ENCODE data around the gene CAMTA1. TPM values are rescaled to one million over a fixed set of nuclear protein-coding genes. Genes with fewer than 3 reads are reported as not detected.

CAMTA1 gene
- total and polyA plus RNA-seq, 4 donors = 18.0 to 93.5 (median 35.8) TPM

DNA sequence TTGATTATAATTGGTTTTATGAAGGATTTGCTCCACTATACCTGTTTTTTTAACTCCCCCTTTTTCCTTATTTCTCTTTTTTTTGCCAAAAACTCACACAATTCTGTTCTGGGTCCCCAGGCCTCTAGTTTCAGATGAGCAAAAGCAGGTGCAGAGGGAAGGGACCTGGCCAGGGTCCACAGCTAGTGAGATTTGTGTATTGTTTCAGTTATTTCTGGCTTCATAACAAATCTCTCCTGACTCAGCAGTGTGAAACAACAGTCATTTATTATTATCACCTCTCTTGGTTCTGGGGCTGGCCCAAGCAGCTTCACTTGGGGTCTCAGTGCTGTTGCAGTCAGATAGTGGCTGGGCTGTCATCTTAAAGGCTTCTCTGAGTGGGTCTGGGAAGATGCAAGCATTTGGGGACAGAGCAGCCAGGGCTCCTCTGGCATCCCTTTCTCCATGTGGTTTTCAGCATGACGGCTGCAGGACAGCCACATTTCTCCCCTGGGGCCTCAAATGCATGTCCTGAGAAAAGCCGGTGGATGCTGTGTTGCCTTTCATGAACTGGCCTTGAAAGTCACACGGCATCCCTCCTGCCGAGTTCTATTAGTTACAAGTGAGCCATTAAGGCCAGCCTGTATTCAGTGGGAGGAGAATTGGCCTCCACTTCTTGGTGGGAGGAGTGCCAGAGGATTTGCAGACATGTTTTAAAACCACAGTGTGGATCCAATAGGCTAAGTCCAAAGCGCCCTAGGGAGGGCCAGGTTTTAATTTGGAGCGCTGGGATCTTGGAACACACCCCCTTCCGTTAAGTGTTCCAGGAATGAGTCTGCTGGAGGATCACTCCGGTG, 137.1 kb downstream of the CAMTA1 start:
- H3K9ac ChIP-seq (ENCODE audit: low read depth in 1 of 2, low read length in 2 of 2) = no peak overlapping the region
- H3K9me3 ChIP-seq (ENCODE audit: control insufficient read depth in 4 of 4, low read length in 3 of 4) = no peaks in the 10 kb centered on the region
- DNase-seq (ENCODE audit: low spot score) = no peak
- H3K4me3 ChIP-seq (ENCODE audit: low read depth in 1 of 3, low read length in 3 of 3) = no peak overlapping the region
- no peaks in the 10 kb centered on the region for H3K27me3 ChIP-seq (ENCODE audit: control insufficient read depth in 4 of 4, insufficient read depth in 4 of 4, low read length in 3 of 4)
- no peak overlapping the region for H3K27ac ChIP-seq (ENCODE audit: low read depth in 1 of 2, low read length in 2 of 2)
- peaks cover 0 to 3% (median 0%) of the 10 kb centered on the region in 4 donors for H3K4me1 ChIP-seq (ENCODE audit: control insufficient read depth in 4 of 4, insufficient read depth in 4 of 4, low read length in 3 of 4)
- TF ChIP-seq SP1 (IDR thresholded peaks at IDR 0.05) = peak; percentile 10
- no peak for TF ChIP-seq RAD21 (IDR thresholded peaks at IDR 0.05)
- no peaks in the 10 kb centered on the region for H3K36me3 ChIP-seq (ENCODE audit: control insufficient read depth in 4 of 4, insufficient read depth in 3 of 4, low read depth in 1 of 4, low read length in 3 of 4)
- 71% methylated on average over 8 of the region's 8 CpGs for WGBS

GRCh38 chr1:6923012-6923411, 137.8 kb downstream of the CAMTA1 start:
- no peak for DNase-seq (ENCODE audit: low spot score)
- no peaks in the 10 kb centered on the region for H3K9me3 ChIP-seq (ENCODE audit: control insufficient read depth in 4 of 4, low read length in 3 of 4)
- WGBS = 89% methylated on average over 5 of the region's 5 CpGs

More at GRCh38 chr1:6923012-6923411, 137.8 kb downstream of the CAMTA1 start:
- TF ChIP-seq HNF4A (conservative IDR thresholded peaks at IDR 0.05) (no peak), RXRA (IDR thresholded peaks at IDR 0.05) (no peak), RAD21 (IDR thresholded peaks at IDR 0.05) (no peak), EGR1 (IDR thresholded peaks at IDR 0.05; ENCODE audit: low read depth in 2 of 2) (no peak), FOXA1 (IDR thresholded peaks at IDR 0.05) (no peak), MAX (IDR thresholded peaks at IDR 0.05) (no peak), CTCF (IDR thresholded peaks at IDR 0.05; ENCODE audit: low read depth, low read length, missing input control) (no peak), JUND (IDR thresholded peaks at IDR 0.05) (no peak), GABPA (IDR thresholded peaks at IDR 0.05 in 1 of 2, conservative IDR thresholded peaks at IDR 0.05 in 1 of 2) (no peak), NR2F2 (IDR thresholded peaks at IDR 0.05) (no peak), ATF3 (IDR thresholded peaks at IDR 0.05) (no peak)
- TF ChIP-seq, protein P1, sequence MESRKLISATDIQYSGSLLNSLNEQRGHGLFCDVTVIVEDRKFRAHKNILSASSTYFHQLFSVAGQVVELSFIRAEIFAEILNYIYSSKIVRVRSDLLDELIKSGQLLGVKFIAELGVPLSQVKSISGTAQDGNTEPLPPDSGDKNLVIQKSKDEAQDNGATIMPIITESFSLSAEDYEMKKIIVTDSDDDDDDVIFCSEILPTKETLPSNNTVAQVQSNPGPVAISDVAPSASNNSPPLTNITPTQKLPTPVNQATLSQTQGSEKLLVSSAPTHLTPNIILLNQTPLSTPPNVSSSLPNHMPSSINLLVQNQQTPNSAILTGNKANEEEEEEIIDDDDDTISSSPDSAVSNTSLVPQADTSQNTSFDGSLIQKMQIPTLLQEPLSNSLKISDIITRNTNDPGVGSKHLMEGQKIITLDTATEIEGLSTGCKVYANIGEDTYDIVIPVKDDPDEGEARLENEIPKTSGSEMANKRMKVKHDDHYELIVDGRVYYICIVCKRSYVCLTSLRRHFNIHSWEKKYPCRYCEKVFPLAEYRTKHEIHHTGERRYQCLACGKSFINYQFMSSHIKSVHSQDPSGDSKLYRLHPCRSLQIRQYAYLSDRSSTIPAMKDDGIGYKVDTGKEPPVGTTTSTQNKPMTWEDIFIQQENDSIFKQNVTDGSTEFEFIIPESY (IDR thresholded peaks at IDR 0.05) = no peak
- TF ChIP-seq, protein P2, sequence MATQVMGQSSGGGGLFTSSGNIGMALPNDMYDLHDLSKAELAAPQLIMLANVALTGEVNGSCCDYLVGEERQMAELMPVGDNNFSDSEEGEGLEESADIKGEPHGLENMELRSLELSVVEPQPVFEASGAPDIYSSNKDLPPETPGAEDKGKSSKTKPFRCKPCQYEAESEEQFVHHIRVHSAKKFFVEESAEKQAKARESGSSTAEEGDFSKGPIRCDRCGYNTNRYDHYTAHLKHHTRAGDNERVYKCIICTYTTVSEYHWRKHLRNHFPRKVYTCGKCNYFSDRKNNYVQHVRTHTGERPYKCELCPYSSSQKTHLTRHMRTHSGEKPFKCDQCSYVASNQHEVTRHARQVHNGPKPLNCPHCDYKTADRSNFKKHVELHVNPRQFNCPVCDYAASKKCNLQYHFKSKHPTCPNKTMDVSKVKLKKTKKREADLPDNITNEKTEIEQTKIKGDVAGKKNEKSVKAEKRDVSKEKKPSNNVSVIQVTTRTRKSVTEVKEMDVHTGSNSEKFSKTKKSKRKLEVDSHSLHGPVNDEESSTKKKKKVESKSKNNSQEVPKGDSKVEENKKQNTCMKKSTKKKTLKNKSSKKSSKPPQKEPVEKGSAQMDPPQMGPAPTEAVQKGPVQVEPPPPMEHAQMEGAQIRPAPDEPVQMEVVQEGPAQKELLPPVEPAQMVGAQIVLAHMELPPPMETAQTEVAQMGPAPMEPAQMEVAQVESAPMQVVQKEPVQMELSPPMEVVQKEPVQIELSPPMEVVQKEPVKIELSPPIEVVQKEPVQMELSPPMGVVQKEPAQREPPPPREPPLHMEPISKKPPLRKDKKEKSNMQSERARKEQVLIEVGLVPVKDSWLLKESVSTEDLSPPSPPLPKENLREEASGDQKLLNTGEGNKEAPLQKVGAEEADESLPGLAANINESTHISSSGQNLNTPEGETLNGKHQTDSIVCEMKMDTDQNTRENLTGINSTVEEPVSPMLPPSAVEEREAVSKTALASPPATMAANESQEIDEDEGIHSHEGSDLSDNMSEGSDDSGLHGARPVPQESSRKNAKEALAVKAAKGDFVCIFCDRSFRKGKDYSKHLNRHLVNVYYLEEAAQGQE (IDR thresholded peaks at IDR 0.05) = no peak
- no peaks in the 10 kb centered on the region for H3K36me3 ChIP-seq (ENCODE audit: control insufficient read depth in 4 of 4, insufficient read depth in 3 of 4, low read depth in 1 of 4, low read length in 3 of 4)
- no peak overlapping the region for H3K27ac ChIP-seq (ENCODE audit: low read depth in 1 of 2, low read length in 2 of 2)
- no peaks in the 10 kb centered on the region for H3K27me3 ChIP-seq (ENCODE audit: control insufficient read depth in 4 of 4, insufficient read depth in 4 of 4, low read length in 3 of 4)
- peaks cover 0 to 3% (median 0%) of the 10 kb centered on the region in 4 donors for H3K4me1 ChIP-seq (ENCODE audit: control insufficient read depth in 4 of 4, insufficient read depth in 4 of 4, low read length in 3 of 4)
- no peak overlapping the region for H3K9ac ChIP-seq (ENCODE audit: low read depth in 1 of 2, low read length in 2 of 2)
- no peak overlapping the region for H3K4me3 ChIP-seq (ENCODE audit: low read depth in 1 of 3, low read length in 3 of 3)

Measured in liver (tissue), 9 donors.